OCI-LY3 (cell line): Measurements from ENCODE around the gene ANKRD13A.

Experiments
- EZH2phosphoT487 ChIP-seq: fragments of 200-600 bp; shearing (Covaris generic); IDR thresholded peaks from 2 replicates; pipeline ENCODE4 v1.6.1; 2018; ENCODE audit warnings: antibody characterized with exemption, mixed run types, low read depth
- TF ChIP-seq, protein P1 (sequence below): fragments of 200-600, 300-600 bp; sonication (generic); IDR thresholded peaks from 2 replicates; pipeline ENCODE4 v1.5.1; 2014; ENCODE audit warnings: antibody characterized with exemption, low read length, low read depth

DNA sequence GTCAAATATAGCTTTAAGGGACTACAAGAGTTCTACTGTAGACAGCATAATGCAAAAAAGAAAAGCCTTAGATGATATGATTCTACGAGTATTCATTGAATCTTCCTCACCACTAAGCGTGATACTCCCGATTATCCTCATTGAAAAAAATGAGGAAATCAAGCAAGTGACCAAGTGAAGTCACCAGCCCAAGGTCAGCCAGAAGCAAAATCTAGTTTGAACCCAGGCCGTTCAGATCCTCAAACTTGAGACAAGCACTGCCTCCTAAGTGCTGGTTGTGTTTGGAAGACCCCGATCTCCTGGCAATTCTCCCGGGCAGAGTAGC lies 3.9 kb upstream of the ANKRD13A start:
- TF ChIP-seq, protein P1, sequence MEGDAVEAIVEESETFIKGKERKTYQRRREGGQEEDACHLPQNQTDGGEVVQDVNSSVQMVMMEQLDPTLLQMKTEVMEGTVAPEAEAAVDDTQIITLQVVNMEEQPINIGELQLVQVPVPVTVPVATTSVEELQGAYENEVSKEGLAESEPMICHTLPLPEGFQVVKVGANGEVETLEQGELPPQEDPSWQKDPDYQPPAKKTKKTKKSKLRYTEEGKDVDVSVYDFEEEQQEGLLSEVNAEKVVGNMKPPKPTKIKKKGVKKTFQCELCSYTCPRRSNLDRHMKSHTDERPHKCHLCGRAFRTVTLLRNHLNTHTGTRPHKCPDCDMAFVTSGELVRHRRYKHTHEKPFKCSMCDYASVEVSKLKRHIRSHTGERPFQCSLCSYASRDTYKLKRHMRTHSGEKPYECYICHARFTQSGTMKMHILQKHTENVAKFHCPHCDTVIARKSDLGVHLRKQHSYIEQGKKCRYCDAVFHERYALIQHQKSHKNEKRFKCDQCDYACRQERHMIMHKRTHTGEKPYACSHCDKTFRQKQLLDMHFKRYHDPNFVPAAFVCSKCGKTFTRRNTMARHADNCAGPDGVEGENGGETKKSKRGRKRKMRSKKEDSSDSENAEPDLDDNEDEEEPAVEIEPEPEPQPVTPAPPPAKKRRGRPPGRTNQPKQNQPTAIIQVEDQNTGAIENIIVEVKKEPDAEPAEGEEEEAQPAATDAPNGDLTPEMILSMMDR: no peak
- TF ChIP-seq EZH2phosphoT487: no peak
